Measurements from ENCODE around the gene TERT.
"Not testable (repeated sequence)": the region's sequence is repeated elsewhere in the genome, so short reads cannot be mapped to it uniquely, and the experiment has no call there.

Gene TERT

GRCh38 chr5:1294835-1295649, at the start of gene TERT:
TSS of gene TERT (minus strand) at chr5:1295068. CDS start at chr5:1294989, 79 bp downstream.
- DNase-seq (ENCODE audit: low spot score), result no peak

- peak; percentile 50 for DNase-seq (ENCODE audit: low spot score)
Observed at GRCh38 chr5:1343931-1344901, 49.3 kb upstream of the TERT start.

- DNase-seq (ENCODE audit: low spot score), result no peak
Observed at GRCh38 chr5:1343315-1343751, 48.5 kb upstream of the TERT start.

GRCh38 chr5:1342711-1343110, 47.8 kb upstream of the TERT start:
- DNase-seq (ENCODE audit: low spot score), result not testable (repeated sequence)

- no peak for DNase-seq (ENCODE audit: low spot score)
Observed at GRCh38 chr5:1342268-1342667, 47.4 kb upstream of the TERT start.

GRCh38 chr5:1341863-1342262, 47.0 kb upstream of the TERT start:
- no peak for DNase-seq (ENCODE audit: low spot score)

GRCh38 chr5:1339818-1340210, 44.9 kb upstream of the TERT start:
- DNase-seq (ENCODE audit: low spot score), result not testable (repeated sequence)

- not testable (repeated sequence) for DNase-seq (ENCODE audit: low spot score)
Observed at GRCh38 chr5:1339139-1339817, 44.4 kb upstream of the TERT start.

- DNase-seq (ENCODE audit: low spot score), result no peak
Observed at GRCh38 chr5:1338506-1339070, 43.7 kb upstream of the TERT start.

- DNase-seq (ENCODE audit: low spot score), result no peak
Observed at GRCh38 chr5:1338196-1338490, 43.3 kb upstream of the TERT start.

- DNase-seq (ENCODE audit: low spot score), result no peak
Observed at GRCh38 chr5:1337489-1338195, 42.8 kb upstream of the TERT start.

- DNase-seq (ENCODE audit: low spot score), result no peak
Observed at GRCh38 chr5:1336749-1337488, 42.1 kb upstream of the TERT start.

- DNase-seq (ENCODE audit: low spot score), result no peak
Observed at GRCh38 chr5:1336106-1336561, 41.3 kb upstream of the TERT start.

GRCh38 chr5:1335540-1336095, 40.8 kb upstream of the TERT start:
- no peak for DNase-seq (ENCODE audit: low spot score)

GRCh38 chr5:1334831-1335539, 40.1 kb upstream of the TERT start:
- no peak for DNase-seq (ENCODE audit: low spot score)

GRCh38 chr5:1333986-1334385, 39.1 kb upstream of the TERT start:
- no peak for DNase-seq (ENCODE audit: low spot score)

GRCh38 chr5:1333286-1333685, 38.4 kb upstream of the TERT start:
- DNase-seq (ENCODE audit: low spot score), result not testable (repeated sequence)

GRCh38 chr5:1332461-1333001, 37.7 kb upstream of the TERT start:
- no peak for DNase-seq (ENCODE audit: low spot score)

GRCh38 chr5:1331861-1332405, 37.1 kb upstream of the TERT start:
- DNase-seq (ENCODE audit: low spot score), result no peak

Measured in hepatic stellate cell (primary cell).